SIG-M5 (cell line): ENCODE data around the gene CACNB3.

ENCODE experiments used
- DNase-seq: peaks from one replicate; lab custom pipeline; 2025; lab: John Stamatoyannopoulos, UW

CACNB3 gene

DNA sequence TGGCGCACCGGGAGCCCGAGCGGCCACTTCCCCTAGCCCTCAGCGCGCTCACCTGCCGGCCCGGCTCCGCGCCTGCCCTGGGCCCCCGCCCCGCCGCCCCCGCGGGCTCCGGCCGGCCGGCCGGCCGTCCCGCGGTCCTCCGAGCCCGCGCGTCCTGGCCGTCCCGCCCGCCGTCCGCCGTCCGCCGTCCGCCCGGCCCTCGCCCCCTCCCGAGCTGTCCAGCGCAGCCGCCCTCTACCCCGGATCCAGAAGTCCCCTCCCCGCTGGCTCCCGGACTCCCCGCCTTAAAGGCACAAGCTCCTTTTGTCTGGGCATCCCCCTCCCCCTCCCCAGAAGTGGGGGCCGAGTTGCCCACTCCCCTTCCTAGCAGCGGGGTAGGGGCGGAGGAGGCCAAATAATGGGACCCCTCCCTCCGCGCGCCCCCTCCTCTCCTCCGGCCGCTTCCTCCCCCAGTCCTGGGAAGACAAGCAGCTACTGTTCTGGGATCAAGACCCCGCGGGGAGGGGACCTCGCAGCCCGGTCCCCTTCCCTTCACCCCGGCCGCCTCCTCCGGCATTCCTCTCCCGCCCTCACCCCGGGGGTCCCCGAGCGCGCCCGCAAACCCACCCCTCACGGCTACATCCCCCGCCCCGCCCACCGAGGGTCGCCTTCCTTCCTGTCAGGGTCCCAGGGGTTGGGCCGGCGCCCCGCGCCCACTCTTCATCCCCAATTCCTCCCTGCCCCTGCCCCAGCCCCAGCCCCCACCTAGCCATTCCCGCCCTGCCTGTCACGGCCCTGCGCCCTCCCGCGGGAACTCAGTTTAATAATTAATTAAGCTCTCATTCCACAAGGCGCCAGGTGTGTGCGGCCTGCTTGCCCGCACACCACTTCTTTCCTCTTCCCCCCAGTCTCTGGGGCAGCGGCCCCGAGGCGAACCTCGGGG lies 29.2 kb upstream of the CACNB3 start, which contains the start of gene ADCY6:
TSS of gene ADCY6 (minus strand) at position 236 of the 922 bp plus-strand sequence. CDS start 5,655 bp downstream, outside the sequence.
- DNase-seq, result no peak

DNA sequence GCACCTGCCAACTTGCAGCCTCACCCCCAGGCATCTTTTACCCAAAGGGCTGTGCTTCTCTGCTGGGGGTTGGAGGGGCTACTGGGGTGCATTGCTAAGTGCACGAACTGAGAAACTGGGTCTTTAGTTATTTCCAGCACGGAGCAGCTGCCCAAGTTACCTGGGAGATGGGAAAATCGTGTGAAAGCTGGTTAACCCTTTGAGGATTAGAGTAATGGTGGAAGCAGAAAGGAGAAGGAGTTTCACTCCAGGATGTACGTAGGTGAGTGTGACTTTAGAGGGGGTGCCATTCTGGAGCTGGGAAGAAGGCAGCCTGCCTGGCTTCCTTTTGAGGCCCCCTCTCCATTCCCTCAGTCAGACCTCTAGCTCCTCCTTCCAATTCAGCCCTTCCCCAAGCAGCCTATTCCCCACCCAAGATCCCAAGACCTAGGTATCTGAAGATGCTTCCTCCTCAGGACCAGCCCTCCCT lies 28.4 kb upstream of the CACNB3 start:
- DNase-seq, result no peak

DNA sequence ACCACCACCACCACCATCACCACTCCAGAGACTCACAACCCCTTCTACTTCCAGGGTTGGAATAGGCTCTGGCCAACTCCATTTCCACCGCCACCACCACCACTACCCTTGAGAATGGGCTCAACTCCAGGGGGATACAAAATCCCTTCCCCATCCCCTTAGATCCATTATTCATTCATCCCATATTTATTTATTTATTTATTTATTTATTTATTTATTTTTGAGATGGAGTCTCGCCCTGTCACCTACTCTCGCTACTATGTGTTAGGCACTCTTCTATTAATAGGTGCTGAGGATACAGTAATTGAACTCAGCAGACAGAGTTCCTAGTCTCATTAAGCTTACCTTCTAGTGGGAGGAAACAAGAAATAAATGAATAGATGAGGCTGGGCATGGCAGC lies 24.6 kb upstream of the CACNB3 start:
- DNase-seq, result no peak

DNA sequence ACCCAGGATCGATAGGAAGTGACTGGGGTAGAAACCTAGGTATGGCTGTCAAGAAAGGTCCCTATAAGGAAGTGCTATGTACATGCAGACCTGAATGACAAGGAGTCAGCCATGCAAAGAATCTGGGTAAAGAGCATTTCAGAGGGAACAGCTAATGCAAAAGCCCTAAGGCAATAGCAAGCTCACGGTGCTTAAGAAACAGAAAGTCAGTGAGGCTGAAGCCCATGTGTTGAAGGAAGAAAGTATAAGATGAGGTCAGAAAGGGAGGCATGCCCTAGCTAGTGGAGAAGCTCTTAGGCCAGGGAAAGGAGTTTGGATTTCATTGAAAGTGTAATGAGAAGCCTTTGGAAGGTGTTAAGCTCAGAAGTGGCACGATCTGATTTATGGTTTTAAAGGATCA lies 23.4 kb upstream of the CACNB3 start:
- DNase-seq, result no peak

DNA sequence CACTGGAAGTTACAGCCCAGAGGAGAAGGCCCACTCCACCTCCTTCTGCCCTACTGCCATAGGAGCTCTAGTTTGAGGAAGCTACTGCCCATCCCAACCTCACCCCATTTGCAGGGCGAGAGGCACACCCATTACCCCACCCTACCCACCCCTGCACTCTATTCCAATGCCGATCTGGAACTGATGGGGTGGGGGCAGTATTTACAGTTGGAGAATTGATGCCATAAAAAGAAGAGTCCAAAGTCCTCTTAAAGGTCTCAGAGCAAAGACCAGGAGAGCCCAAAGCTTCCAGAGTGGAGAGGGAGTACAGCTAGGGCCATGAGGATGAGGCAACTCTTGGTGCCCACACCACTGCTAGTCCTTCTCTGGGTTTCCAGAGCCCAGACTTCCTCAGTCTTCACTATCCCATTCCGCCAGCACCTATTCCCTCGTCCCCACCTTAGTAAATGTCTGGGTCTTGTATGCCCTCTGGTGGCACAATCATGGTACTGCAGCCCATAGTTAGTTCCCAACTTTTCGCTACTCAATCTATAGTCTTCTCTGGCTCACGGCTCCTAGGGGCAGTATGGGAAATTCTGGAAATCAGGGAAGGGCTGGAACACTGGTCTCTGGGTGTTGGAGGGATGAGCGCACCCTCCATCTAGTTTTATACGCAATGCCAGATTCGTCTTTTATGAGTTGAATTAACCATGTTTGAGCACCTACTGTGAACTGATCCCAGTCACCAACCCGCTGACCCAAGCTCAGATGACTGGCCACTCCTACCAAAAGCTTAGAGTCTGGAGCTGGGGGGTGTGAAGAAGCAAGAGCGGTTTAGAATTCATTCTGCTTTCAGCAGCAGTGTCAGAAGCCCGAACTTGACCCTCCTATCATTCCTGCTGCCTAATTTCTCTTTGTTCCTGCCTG lies 22.5 kb upstream of the CACNB3 start:
- no peak for DNase-seq

DNA sequence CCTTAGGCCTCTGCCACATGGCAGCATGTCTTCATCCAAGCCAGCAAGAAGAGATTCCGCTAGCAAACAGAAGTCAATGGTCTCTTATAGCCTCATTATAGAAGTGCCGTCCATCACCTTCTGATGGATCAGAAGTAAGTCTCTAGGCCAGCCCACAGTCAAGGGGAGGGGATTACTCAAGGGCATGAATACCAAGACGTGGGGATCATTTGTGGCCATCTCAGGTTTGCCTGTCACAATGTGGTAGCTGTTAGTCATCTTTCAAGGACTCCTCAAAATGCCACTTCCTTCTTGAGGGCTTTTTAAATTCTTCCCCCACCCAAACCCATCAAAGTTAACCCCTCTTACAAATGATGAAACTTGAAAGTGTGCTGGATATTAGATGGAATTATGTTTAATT lies 21.3 kb upstream of the CACNB3 start:
- peak; percentile 46 for DNase-seq

DNA sequence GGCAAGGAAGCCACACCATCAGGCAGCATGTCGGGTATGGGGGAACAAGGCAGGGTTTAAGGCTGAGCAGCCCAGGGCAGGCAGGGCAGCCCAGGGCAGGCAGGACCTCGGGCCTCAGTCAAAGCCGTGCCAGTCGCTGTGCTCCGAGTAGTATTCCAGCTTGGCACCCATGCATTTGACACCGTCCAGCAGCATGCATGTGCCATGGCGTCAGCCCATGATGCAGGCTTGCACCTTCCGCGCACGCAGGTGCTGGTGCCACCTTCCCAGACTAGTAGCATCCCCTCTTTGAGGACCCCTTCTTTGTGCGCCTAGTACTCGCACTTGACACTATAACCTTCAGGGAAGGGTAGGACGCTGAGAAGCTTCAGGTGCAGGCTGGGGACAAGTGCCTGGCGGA lies 17.8 kb upstream of the CACNB3 start:
- DNase-seq, result no peak

DNA sequence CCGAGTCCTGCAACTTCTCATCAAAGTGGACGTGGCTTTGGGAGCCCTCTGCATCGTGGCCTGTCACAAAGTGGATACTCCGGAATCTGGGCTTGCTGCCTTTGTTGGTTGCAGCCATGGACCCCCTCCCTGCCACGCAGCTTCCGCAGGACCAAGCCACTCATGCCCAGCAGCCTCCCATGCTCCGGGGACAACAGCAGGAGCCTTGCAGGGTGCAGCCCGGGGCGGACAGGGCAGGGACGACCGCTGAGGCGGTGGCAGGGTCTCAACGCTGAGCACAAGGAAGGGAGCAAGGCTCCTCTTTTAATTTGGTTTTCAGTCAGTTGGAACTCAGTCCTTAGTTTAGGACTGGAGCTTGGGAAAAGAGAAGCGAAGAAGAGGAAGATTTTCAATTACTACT lies 17.3 kb upstream of the CACNB3 start:
- DNase-seq, result no peak

DNA sequence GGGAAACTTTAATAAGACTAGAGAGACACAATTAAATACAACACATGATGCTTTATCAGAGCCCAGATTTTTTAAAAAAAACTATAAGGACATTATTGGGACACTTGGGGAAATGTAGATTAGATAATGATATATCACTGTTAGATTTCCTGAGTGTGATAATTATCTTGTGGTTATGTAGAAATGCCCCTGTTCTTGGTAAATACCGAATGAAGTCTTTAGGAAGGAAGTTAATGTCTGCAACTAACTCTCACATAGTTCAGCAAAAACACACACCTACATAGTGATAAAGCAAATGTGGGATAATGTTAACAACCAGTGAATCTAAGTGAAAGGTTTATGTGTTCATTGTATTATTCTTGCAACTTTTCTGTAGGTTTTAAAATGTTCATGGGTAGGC lies 14.6 kb upstream of the CACNB3 start:
- no peak for DNase-seq

DNA sequence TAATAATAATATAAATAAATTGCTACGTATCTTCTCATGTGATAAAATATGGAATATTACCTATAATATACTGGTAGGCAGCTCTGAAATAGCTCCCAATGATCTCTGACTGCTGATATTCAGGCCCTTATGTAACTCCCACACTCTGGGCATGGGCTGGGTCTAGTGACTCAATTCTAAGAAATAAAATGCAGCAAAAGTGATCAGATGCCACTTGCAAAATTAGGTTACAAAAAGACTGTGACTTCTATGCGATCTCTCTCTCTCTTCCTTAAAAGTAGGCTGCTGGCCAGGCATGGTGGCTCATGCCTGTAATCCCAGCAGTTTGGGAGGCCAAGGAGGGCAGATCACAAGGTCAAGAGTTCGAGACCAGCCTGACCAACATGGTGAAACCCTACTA lies 10.3 kb upstream of the CACNB3 start:
- no peak for DNase-seq

DNA sequence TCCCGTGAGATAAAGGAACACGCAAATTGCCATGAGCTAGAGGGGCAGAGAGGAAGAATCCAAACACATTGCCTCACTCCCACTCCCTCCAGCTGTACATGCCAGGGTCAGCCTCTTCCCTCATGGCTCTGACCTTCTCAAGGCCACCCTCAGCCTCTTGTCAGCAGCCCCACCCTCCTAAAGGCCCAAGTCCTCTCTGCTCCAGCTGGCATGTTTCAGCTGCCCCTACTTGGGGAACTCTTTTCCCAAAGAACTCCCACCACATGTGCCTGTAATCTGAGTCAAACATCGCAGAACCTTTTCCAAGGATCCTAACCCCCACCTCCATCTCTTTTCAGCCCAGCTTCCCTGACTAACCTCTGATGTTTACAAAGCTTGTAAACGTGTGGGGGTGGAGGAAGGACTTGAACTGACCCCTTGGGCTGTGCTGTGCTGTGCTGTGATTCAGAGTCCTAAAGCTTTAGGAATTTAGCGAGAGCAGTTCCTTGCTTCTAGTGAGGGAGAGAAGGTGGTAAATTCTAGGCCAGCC lies 7.3 kb upstream of the CACNB3 start:
- no peak for DNase-seq

DNA sequence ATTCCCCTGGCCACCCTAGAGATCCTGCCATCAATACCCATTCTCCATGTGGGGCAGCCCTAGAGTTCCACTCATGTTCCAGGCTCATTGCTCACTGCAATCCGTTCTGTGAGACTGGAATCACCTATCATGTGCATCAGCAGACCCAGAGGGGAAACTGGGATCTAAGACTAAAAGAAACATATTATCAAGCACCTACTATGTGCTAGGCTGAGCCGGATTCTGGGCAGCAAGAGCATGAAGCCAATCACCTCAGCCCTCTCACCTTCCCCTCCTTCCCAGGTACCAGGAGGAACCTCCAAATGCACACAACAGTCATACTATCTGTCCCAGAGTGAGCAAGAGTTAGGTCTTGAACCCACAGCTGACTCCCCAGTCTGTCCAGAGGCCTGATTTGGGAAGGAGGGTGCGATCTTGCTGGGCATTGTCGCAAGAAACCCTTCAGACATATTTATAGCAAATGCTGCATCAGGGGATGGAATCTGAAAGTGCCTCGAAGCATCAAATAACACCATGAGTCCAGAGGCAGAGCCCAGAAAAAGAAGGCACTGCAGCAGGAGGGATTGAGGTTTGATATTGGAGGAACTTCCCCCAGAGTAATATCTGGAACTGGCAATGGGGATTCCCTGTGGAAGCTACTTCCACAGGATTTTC lies 6.7 kb upstream of the CACNB3 start:
- no peak for DNase-seq

DNA sequence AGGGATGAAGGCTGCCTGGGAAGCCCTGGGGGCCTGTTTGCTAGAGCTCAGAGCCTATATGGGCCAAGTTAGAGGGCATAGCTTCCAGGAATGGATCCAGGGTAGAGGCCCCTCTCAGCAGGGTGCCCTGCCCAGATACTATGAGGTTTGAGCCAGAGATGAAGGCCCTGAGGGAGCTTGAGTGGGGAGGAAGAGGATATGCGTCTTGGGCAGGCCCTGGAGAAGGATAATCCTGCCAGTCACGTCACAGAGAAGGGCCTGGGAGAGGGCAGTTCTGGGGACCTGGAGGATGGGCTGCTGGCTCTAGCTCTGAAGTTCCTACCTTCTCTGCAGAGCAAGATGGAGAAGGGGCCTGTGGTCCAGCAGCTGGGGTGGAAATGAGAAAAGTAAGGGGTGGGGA lies 5.9 kb upstream of the CACNB3 start:
- DNase-seq, result no peak

DNA sequence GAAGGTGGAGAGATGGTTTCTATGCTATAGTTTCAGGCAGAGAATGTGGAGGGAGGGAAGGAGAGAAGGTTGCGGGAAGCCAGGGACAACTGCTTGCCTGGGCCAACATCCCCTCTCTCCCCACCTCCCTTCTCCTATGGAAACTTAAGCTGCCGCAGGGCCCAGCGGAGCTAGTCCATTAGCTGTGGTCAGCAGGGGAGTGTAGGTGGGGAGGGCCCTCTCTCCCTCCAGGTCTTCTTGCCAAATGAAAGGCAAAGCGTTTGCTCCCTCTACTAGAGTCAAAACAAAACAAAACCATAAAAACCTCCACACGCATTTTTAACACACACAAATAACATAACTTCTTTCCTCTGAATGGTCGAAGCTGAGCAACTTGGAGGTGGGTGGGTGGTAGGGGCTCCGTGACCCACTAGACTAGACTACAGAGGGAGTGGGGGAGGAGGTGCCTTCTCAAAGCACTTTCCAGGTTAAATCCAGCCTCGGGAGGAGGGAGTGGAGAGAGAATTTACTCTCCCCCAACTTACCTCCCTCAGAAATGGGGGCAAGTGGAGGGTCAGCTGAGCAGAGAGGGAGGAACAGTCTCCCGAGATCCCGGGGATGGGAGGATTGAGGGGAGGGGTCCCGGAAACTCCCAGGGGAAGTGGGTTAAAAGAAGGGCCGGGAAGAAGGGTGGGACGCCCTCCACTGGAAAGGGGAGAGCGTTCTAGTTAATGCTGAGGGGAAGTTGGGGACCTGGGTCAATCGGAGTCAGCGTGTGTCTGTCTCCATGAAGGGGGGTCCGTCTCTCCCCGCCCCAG lies 4.6 kb upstream of the CACNB3 start:
- DNase-seq, result no peak

DNA sequence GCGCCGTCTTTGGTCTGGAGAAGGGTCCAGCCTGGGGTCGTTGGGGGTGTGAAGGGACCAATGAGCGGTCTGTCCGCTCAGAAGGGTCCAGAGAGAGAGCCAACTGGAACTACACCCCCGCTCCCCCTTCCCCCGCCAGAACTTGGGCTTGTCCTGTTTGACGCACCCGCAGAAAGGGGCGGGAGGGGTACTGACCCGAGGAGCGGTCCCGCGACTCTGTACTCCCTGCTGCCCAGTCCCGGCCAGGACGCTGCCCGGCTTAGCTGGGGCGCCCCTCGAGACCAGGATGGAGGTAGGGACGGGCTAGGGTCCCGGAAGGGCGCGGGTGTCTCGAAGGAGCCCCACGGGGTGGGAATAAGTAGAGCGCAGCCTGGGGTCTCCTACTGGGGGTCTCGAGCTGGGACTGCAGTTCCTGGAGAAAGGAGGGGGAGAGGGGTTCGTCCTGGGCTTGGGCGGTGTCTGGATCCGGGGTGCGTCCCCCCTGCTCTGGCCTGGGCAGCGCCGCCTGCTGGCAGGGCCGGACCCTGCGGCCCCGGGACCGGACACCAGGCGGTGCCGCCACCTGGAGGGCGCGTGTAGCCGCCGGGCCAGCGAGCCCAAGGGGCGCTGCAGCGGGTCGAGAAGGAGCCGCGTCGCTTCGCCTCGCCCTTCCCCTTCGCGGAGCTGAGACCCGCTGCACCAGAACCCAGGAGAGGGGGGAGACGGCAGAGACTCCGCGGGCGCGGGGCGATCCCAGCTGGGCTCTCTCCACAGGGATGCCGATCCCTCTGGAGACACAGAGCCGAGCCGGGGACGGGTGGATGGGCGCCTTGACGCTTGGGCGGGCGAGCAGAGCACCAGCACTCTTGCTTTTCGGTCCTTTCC lies 3.8 kb upstream of the CACNB3 start:
- DNase-seq, result no peak

DNA sequence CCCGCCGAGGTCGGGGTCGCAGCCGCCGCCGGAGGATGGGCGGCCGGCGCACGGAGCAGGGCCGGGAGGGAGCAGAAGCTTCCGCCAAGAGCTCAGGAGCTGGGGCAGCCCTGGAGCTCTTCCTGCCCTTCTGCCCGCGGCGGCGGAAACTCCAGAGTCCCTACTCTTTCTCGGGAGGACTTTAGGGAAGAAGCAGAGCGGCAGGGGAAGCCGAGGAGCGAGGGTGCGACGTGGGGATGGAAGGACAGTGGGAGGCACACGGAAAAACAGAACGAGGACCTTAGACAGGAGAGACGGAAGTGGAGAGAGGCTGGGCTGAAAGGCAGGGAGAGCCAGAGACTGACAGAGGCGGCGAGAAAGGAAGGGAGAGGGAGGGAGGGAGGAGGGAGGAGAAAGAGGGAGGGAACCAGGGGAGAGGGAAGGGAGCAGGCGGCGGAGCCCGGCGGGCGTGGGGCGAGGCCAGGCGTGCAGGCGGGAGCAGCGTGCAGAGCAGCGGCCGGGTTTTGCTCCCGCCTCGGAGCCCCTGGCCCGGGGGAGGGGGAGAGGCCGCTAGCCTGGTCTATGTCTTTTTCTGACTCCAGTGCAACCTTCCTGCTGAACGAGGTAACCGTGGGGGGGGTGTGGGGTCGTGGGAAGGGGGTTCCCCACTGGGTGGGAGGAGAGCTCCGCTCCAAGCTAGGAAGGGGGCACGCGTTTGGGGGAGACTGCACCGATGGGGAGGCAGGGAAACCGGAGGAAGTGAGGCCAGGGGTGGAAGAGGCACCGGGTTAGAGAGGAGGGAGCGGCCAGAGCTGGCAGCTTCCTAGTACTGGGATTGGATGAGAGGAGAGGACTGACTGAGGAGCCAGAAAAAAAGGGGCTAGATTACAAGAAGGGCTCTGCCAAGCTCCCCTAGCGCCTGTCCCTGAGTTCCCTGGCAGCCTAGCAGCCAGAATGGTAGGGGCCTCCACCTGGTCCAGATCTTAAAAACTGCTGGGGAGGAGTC lies 2.9 kb upstream of the CACNB3 start:
- no peak for DNase-seq

DNA sequence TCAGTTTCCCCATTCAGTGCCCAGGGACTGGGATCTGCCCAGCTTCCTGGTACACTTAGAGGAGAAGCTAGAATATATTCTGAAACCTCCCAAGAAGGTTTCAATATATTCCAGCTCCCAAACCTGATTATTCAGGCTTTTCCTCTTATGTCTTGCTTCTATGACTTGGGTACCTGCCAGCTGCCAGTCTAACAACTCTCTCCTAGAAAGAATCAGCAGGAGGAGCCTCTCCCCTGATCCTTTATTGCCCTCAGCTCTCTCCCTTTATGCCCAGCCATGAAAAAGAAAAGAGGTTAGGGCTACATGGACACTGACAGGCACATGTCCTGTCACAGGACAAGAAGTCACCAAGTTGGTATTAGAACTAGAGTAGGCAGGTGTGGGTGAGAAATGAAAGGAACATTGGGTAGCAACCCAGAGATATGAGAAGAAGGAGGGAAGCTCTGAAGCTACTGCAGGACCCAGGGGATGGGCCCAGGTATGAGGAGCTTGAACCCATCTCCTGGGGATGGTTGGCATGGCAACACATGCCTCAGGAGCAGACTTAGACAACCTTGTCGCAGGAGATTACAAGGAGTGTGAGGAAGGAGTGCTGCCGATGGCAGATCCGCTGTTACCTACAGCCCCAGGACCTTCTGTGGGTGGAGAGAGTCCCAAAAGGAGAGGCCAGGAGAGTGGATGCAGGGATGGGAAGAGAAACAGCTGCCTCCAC lies 2.0 kb upstream of the CACNB3 start:
- no peak for DNase-seq
